OCI-LY3 (cell line): ENCODE results near the gene CUZD1.
"Not testable (repeated sequence)": the region's sequence is repeated elsewhere in the genome, so short reads cannot be mapped to it uniquely, and the experiment has no call there.

Source experiments
- CTCF ChIP-seq: fragments of 200-600, 300-600 bp; sonication (generic); IDR thresholded peaks from 2 replicates; pipeline ENCODE4 v1.5.1; 2014; ENCODE audit warnings: antibody characterized with exemption, low read length, low read depth
- EZH2phosphoT487 ChIP-seq: fragments of 200-600 bp; shearing (Covaris generic); IDR thresholded peaks from 2 replicates; pipeline ENCODE4 v1.6.1; 2018; ENCODE audit warnings: antibody characterized with exemption, mixed run types, low read depth

GRCh38 chr10:122858042-122858441, 12.4 kb upstream of the CUZD1 start:
- not testable (repeated sequence) for TF ChIP-seq CTCF, EZH2phosphoT487
